ENCODE results near the gene CTIF.

Gene CTIF

DNA sequence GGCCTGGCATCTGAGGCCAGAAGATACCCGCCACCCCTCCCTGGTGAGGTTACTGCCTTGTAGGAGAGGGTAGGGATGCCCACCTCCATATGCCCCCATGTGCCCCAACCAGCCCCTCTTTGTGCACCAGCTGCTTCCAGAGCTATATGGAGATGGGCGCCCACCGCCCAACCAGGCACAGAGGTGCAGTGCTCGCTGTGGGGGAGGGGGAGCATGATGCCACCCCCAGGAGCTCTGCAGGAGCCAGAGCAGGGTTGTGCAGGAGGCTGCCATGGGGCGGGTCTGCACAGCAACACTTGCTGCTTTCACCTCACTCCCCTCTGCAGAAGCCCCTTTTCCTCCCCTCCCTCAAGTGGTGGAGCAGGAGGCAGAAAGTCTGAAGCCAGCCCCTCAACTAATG, 237.3 kb downstream of the CTIF start:
- no peak for FAIRE-seq

DNA sequence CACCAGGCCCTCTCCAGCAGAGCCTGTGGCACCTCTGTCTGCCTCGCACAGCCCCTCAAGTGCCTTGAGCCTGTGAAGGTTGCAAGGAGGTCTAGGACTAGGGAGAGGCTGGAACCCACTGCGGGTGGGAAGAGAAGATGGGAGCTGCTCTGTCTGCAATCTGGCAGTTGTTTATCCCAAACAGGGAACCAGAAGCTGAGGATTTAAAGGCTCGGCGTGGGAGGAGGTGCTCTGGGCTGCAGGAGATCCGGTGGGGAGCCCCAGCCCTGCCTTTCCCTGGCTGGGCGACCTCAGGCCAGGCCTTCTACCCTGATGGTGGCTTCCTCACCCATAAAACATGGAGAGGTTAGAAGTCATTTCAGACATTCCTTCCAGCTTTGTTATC, 237.8 kb downstream of the CTIF start:
- no peak for FAIRE-seq
- TF ChIP-seq POLR2A (IDR thresholded peaks at IDR 0.05; ENCODE audit: low read depth, low read length) (no peak), POLR2AphosphoS5 (IDR thresholded peaks at IDR 0.05; ENCODE audit: low read depth, low read length) (no peak), TAF1 (IDR thresholded peaks at IDR 0.05; ENCODE audit: borderline replicate concordance, low read depth, low read length) (no peak)

More for the DNA sequence above, 237.3 kb downstream of the CTIF start:
- TF ChIP-seq POLR2A (IDR thresholded peaks at IDR 0.05; ENCODE audit: low read depth, low read length), result no peak
- TF ChIP-seq POLR2AphosphoS5 (IDR thresholded peaks at IDR 0.05; ENCODE audit: low read depth, low read length), result no peak
- TF ChIP-seq TAF1 (IDR thresholded peaks at IDR 0.05; ENCODE audit: borderline replicate concordance, low read depth, low read length), result no peak
- DNase-seq (ENCODE audit: insufficient read length), result no peak

DNA sequence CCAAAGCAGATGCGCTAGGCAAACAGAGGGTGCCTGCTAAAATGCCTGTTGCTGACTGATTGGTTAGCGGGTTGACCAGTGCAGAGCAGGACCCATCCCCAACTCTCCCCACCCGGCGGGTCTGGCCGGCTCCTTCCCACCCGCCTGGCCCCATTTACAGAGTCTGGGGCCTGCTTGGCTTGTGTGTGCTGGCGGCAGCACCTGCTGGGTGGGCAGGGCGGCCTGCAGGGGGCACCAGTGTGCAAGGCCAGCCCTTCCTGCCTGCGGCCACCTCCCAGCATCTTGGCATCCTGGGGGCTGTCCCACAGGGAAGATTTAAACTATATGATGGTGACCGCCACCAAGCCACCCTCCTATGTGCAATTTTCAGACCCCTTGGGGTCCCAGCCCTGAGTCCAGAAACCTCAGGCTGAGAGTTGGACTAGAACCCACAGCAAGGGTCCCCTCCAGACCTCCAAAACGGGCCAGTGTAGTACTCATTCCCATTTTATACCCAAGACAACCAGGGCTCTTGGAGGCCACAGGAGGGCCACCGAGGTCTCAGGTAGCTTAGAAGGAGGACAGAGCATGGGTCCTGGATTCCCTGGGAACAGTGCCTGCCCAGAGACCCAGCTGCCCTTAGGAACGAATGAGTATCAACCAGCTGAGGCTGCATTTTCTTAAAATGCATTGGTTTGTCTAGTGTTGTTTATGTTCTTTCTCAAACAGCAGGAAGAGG, 238.4 kb downstream of the CTIF start:
- TF ChIP-seq TAF1 (IDR thresholded peaks at IDR 0.05; ENCODE audit: borderline replicate concordance, low read depth, low read length) (no peak), POLR2A (IDR thresholded peaks at IDR 0.05; ENCODE audit: low read depth, low read length) (no peak), POLR2AphosphoS5 (IDR thresholded peaks at IDR 0.05; ENCODE audit: low read depth, low read length) (no peak)
- peak; percentile 95 for DNase-seq (ENCODE audit: insufficient read length)
- peak; percentile 97 for FAIRE-seq

More for the DNA sequence above, 237.8 kb downstream of the CTIF start:
- DNase-seq (ENCODE audit: insufficient read length), result no peak

DNA sequence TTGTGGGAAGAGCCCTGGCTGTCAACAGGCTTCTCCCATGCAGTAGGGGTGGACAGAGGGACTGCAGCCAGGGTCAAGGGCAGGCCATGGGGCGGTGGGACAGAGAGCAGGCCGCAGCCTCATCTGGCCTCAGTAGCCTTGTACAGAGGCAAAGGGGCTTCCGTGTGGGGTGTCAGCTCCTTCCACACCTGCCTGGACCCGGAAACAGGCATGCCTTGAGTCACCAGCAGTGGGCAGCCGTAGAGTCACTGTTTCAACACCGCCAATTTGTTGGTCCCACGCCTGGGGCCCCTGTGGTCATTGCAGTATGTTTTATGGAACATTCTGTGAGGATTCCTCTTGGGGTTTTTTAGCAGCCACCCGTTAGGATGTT, 238.9 kb downstream of the CTIF start:
- DNase-seq (ENCODE audit: insufficient read length), result no peak
- no peak for TF ChIP-seq POLR2AphosphoS5 (IDR thresholded peaks at IDR 0.05; ENCODE audit: low read depth, low read length)
- TF ChIP-seq TAF1 (IDR thresholded peaks at IDR 0.05; ENCODE audit: borderline replicate concordance, low read depth, low read length), result no peak
- TF ChIP-seq POLR2A (IDR thresholded peaks at IDR 0.05; ENCODE audit: low read depth, low read length), result no peak
- FAIRE-seq, result no peak

DNA sequence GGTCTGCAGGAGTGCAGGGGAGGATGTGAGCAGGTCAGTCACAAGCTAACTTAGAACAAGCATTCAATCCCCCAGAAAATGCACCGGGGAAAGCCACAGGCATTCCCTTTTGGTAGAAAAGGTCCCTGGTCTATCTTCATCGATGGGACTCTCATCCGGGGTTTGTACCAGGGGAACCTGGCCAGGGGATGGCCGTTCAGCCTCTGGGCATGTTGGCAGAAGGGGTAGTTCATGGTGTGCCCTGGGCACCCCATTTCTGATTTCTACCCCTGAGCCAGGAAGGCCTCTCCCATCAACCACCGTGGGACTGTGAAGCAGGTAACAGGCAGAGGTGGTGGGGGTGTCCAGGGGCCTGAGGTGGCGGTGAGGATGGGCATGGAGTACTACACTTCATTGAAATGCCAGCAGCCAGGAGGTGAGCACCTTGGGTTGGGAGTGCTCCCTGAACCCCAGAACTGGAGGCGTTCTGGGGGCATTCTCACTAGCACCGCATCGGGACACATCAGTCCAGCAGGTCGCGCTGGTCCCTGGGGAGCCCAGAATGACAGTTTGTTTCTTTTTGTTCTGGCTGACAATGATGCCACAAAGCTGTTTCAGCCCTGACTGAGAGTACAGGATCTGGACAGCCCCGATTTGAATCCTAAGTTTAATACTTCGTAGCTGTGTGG, 239.6 kb downstream of the CTIF start:
- FAIRE-seq, result peak; percentile 94

DNA sequence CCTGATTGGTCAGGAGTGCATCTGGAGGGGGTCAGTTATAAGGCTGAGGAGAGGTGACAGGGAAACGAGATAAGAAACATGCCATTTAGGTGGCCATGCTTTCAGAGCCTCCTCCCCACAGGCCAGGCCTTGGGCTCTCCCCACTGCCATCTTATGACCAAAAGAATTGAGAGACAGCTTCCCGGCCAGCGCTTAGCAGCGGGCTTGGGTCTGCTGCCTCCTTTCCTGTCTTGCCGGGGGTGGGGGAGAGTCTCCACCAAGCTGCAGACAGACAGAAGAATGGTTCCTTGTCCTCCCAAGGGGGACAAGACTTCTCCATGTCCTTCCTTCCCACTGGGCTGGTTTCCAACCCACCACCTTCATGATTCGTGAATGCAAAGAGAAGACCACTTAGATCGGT, 240.6 kb downstream of the CTIF start:
- FAIRE-seq, result no peak
- TF ChIP-seq TAF1 (IDR thresholded peaks at IDR 0.05; ENCODE audit: borderline replicate concordance, low read depth, low read length), result no peak
- no peak for TF ChIP-seq POLR2AphosphoS5 (IDR thresholded peaks at IDR 0.05; ENCODE audit: low read depth, low read length)
- no peak for TF ChIP-seq POLR2A (IDR thresholded peaks at IDR 0.05; ENCODE audit: low read depth, low read length)
- no peak for DNase-seq (ENCODE audit: insufficient read length)

More for the DNA sequence above, 239.6 kb downstream of the CTIF start:
- DNase-seq (ENCODE audit: insufficient read length), result no peak
- TF ChIP-seq POLR2A (IDR thresholded peaks at IDR 0.05; ENCODE audit: low read depth, low read length), result no peak
- TF ChIP-seq TAF1 (IDR thresholded peaks at IDR 0.05; ENCODE audit: borderline replicate concordance, low read depth, low read length), result no peak
- TF ChIP-seq POLR2AphosphoS5 (IDR thresholded peaks at IDR 0.05; ENCODE audit: low read depth, low read length), result no peak

DNA sequence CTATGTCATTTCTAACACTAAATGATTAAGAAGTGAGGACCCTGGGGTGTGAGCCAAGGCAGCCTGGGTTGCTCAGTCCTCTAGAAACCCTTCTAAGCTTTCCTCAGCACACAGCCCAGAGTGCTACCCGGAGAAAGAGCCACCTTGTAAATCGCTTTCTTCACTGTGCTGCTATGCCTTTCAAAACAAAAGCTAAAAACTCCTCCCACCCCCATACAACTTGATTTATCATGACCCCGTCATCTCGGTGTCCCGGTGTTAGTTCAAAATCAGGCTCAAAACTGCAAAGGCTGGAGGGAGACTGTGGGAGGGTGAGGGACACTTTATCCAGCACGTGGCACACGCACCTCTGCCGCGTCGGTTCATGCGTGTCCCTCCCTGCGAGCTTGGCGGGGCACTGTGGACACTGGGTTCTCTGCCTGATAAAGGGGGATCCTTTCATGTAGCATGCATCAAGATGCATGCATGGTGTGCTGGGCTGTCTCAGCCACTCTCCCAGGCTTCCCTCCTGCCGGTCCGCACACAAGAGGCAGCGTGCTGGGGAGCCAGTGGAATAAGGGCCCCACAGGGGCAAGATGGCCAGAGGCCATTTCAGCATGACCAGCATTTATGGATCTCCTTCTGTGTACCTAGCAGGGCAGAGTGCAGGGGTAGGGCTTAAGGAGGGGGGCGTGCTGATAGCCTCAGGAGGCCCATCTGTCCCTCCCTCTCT, 241.5 kb downstream of the CTIF start:
- no peak for TF ChIP-seq TAF1 (IDR thresholded peaks at IDR 0.05; ENCODE audit: borderline replicate concordance, low read depth, low read length)
- no peak for TF ChIP-seq POLR2A (IDR thresholded peaks at IDR 0.05; ENCODE audit: low read depth, low read length)
- TF ChIP-seq POLR2AphosphoS5 (IDR thresholded peaks at IDR 0.05; ENCODE audit: low read depth, low read length), result no peak
- DNase-seq (ENCODE audit: insufficient read length) (no peak), FAIRE-seq (peak; percentile 56)

DNA sequence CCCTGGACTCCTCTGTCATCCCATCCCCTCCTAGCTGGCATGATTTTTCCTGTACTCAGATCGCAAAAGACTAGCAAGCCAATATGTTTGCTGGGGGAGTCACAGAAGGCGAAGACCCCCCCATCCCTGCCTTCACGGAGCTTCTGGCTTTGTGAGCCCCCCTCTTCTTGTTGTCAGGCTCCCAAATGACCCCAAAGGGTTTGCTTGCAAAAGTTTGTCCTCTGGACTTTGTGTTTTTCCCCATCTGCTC, 242.0 kb downstream of the CTIF start:
- no peak for TF ChIP-seq POLR2A (IDR thresholded peaks at IDR 0.05; ENCODE audit: low read depth, low read length)
- no peak for TF ChIP-seq TAF1 (IDR thresholded peaks at IDR 0.05; ENCODE audit: borderline replicate concordance, low read depth, low read length)
- TF ChIP-seq POLR2AphosphoS5 (IDR thresholded peaks at IDR 0.05; ENCODE audit: low read depth, low read length), result no peak
- DNase-seq (ENCODE audit: insufficient read length) (no peak), FAIRE-seq (no peak)

DNA sequence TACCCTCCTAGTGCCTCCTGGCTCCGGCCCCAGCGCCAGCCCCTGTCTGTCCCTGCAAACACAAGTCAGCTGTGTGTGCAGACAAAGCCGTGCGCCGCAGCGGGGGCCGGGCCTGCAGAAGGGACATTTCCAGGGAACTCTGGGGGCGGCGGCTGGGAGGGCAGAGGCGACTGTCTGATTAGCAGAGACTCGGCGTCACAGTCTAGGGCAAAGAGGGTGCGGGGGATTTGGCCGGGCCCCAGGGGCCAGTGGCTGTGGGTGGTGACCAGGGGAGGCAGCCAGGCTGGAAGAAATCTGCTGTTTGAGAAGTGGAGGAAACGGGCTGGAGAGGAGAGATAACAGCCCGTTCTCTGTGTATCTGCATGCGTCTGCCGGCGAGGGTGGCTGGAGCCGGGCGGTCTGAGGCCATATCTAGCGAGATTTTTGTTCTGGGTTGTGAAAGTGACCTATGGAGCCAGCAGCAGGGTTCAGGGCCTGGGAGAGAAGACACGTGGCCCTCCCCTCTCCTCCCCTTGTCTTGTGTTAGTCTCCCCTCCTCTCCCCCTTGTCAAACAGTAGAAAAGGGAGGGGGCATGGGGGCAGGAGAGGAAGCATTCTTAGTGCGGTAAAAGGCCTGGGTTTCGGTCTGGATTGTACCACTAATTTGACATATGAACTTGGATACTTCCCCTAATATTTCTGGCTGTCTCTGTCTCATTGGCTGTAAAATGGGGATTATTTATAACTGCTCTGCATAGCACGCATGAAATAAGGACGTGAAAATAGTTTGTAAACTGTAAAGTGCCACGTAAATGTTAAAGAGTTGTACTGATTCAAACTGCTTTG, 242.5 kb downstream of the CTIF start:
- TF ChIP-seq TAF1 (IDR thresholded peaks at IDR 0.05; ENCODE audit: borderline replicate concordance, low read depth, low read length) (no peak), POLR2AphosphoS5 (IDR thresholded peaks at IDR 0.05; ENCODE audit: low read depth, low read length) (no peak), POLR2A (IDR thresholded peaks at IDR 0.05; ENCODE audit: low read depth, low read length) (no peak)
- FAIRE-seq, result no peak
- no peak for DNase-seq (ENCODE audit: insufficient read length)

DNA sequence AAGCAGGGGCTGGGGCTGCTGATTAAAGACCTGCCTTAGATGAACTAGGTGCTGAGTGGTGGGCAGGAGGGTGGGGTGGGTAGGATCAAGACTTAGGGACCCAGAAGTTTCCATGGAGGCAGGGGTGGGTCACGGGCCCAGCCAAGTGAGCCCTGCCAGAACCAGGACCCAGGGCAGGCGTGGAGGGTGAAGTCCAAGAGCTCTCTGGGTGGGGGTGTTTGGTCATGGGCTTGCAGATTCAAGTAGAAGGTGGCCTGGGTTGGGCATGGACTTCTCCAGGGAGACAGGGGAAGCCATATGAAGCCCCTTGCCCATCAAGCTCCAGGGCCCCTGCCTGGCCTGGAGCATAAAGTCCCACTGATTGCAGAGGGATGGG, 243.1 kb downstream of the CTIF start:
- no peak for DNase-seq (ENCODE audit: insufficient read length)
- FAIRE-seq, result no peak
- TF ChIP-seq POLR2AphosphoS5 (IDR thresholded peaks at IDR 0.05; ENCODE audit: low read depth, low read length) (no peak), POLR2A (IDR thresholded peaks at IDR 0.05; ENCODE audit: low read depth, low read length) (no peak), TAF1 (IDR thresholded peaks at IDR 0.05; ENCODE audit: borderline replicate concordance, low read depth, low read length) (no peak)

DNA sequence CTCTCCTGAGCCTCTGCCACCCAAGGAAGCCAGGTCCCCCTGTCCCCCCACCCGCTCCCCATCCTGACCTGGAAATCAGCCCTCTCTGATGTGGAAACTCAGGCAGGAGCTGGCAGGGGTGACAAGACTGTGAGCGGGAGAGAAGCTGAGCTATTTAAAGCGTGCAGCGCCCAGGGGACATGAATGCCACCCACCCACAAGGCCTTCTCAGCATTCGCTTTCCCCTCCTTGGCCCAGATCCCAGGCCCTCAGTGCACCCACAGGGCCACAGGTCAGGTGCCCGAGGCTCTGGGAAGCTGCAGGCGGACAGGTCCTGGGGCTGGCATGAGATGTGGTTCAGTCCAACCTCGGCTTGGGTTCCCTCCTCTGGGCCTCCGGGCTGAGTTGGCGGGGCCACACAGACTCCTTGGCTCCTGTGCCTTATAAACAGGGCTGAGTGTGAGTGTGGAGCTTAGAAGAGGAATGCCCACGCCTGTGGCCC, 243.6 kb downstream of the CTIF start:
- no peak for FAIRE-seq
- DNase-seq (ENCODE audit: insufficient read length), result no peak
- TF ChIP-seq POLR2A (IDR thresholded peaks at IDR 0.05; ENCODE audit: low read depth, low read length) (no peak), TAF1 (IDR thresholded peaks at IDR 0.05; ENCODE audit: borderline replicate concordance, low read depth, low read length) (no peak), POLR2AphosphoS5 (IDR thresholded peaks at IDR 0.05; ENCODE audit: low read depth, low read length) (no peak)
